ENCODE data around the gene TNXB. TPM values are rescaled to one million over a fixed set of nuclear protein-coding genes. Genes with fewer than 3 reads are reported as not detected.

Gene TNXB
- total RNA-seq, 1 donor from 2014 or later, result 73.3 TPM

DNA sequence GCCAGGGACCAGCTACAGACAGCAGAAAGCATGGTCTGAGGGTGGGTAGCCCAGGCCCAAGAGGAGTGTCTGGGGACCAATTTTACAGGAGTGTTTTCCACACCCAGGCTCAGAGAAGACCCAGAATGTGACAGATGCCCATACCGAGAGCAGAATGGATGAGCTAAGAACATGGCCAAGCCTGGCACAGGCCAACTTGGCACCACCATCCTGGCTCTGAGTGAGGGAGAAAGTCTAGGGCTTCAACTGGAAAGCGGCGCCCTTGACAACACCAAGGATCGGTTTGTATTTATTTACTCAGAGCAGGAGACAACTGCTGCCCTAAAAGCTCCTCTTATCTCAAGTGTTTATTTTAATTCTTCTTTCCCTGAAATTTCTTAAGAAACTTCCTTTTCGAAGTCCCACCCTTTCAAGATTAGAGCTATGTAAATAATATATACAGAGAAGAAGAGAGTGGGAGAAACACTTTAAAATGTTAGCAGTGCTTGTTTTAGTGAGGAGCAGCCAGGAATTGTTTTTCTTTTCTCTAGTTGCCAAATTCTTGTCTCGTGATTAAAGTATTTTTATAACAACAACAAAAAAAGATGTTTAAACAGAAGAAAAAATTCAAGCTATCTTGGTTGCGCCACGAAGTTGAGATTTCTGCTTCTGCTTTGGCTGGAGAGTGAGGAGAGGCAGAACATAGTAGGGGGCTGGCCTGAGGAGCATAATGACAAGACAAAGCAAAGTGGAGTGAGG is 16.2 kb downstream of the TNXB start:
- DNase-seq (ENCODE audit: missing footprints) (no peak), ATAC-seq (peak; percentile 47)
- intact Hi-C loops (cut with DNase I), result no loop called here

DNA sequence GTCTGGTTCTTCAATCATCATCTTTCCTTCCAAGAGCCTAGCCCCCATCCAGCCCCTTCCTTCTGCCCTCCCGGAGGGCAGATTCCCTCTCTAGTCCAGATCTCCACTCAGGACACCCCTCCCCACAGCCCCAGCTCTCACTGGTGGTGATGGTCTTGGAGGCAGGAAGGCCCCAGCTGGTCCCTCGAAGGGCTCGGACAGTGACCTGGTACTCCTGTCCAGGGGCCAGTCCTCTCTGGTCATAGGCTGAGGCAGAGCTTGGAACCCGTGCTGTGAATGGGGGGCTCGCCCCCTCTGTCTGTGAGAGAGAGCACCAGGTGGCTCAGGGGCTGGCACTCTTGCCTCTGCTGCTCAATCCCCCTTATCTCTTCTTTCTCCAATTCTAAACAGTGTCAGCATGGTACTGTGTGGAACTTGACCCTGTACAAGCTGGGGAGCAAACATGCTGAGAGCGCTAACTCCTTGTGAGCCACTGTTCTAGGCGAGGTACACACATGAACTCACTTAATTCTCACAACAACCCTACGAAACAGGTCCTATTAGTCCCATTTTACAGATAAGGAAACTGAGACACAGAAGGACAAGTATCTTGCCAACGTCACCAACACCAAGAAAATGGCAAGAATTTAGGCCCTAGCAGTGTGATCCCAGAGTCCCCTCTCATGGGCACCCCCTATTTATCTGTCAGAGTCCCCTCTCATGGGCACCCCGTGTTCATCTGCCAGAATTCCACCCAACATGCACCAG is 19.9 kb downstream of the TNXB start:
- DNase-seq (ENCODE audit: missing footprints) (no peak), ATAC-seq (no peak)
- intact Hi-C loops (cut with DNase I), result no loop called here

DNA sequence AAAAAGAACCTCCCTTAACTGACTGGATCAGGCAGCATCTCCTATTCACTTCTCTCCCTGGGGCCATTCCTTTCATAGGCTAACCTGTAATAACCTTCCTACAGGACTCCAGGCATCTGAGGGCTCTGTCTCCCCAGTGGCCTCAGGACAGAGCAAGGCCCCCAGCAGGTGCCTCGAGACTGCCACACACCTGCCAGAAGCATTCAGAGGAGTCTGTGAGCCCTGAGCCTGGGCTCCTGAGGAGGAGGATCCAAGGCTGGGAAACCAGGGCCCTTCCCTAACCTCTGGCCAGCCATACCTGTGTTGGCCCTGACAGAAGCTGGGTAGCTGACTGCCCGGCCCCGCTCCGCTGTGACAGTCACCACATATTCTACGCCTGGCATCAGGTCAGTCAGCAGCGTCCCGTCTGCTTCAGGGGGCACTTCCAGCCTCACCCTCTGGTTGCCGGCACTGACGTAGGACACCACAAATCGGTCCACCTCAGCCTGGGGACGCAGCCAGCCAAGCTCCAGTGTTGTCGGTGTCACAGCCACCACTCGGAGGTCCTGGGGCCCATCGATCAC is 20.6 kb downstream of the TNXB start:
- intact Hi-C loops (cut with DNase I), result no loop called here
- no peak for DNase-seq (ENCODE audit: missing footprints)

DNA sequence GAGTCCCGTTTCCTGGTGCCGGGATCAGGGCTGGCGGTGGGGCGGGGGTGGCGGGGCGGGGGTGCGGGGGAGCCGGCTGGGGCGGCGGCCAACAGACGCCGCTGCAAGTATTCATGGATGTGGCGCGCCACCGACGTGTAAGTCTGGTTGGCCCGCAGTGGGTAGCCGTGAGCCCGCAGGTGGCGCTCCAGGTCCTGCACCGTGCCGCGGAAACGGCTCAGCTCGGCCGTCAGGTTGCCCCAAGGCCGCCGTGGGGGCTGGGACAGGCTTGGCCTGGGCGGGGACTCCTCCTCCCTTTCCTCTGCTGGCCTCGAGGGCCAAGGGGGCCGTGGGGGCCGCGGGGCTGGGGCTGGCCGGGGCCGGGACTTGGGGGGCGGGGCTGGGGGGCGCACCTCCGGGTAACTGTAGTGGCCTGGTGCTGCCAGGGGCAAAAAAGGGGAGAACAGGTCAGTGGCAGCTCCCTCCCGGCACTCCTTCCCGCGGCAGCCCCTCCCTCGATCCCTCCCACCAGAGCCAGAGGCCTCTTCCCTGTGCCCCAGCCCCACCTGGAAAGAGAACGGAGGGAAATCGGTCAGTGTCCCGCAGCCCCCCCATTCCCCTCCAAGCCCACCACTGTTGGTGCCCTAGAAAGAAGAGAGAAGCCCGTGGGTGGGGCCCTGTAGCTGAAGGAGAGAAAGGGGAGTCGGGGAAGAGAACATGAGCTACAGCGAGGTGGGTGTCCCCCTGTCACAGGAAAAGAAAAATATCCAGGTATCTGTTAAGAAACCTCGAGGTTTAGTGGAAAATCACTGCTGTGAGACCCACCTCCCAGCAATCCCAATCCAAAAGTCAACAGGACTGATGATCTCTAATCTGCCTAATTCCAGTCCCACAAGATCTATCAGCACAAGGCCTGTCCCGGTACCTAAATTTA is 21.3 kb downstream of the TNXB start:
- DNase-seq (ENCODE audit: missing footprints) (peak; percentile 90), ATAC-seq (peak; percentile 83)
- intact Hi-C loops (cut with DNase I), result no loop called here

More for the DNA sequence above, 20.6 kb downstream of the TNXB start:
- no peak for ATAC-seq

DNA sequence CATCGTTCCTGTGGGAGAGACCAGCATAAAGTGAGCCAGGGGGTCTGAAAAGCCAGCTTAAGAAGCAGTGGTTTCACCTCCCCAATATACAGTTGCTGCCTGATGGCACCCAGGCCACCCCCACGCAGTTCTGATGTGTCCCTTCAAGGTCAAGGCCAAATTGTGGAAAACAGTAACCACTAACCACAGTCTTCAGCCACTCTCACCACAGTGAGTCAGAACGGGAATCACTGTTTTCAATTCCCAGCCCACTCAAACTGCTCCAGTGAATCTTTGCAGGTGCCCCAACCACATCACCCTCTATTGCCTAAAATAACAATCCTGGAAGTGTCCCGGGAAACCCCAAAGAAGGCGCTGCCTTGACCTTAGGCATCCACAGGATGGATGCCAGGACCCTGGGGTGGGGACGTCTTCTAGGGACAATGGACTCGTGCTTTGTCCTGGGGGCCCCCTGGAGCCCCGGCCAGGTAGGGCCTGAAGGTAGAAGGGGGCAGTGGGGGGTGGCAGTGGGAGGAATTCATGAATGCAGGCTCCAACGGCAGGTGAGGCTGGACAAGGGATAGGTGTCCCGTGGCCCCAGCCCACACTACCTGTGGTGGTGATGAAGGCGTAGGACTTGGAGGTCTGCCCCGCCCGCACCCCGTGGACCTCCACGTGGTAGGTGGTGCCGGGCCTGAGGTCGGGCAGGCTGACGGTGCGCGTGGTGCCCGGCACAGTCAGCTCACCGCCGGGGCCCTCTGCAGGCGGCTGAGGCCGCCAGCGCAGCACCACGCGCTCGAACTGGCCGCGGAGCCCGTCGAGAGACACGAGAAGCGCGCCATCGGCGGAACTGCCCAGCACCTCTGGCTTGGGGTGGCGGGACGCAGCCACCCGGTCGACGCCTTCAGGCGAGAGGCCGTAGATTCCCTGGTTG is 22.2 kb downstream of the TNXB start:
- peak; percentile 0 for ATAC-seq
- intact Hi-C loops (cut with DNase I), result no loop called here
- no peak for DNase-seq (ENCODE audit: missing footprints)

DNA sequence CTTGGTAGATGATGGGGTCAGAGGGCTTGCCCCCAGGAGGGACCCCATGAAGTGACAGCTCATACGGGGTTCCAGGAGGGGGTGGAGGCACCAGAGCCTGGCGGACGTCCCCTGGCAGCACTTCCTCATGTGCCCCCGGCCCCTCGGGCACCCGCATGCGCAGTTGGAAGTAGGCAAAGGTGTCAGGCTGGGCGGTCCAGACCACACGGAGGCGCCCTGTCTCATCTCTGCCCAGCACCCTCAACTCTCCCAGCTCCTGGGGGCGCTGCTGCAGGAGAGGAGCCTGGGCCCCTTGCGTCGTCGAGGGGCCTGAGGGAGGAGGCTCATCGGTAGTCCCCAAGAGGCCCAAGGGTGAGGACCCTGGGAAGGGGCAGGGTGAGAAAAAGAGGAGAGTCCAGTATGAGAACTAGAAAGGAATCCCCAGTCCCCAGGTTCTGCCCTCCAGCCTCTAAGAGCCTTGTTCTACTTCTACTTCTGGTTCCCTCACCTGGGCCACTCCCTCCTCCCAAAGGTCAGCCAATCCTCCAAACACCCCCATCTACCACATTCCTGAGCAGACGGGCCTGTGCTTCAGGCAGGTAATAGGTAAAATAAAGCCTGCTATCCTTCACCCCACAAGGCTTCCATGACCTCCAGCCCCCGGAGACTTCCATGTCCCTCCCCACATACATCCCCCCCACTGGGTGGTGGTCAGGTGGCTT is 23.2 kb downstream of the TNXB start:
- DNase-seq (ENCODE audit: missing footprints), result no peak
- ATAC-seq, result no peak
- intact Hi-C loops (cut with DNase I), result no loop called here

DNA sequence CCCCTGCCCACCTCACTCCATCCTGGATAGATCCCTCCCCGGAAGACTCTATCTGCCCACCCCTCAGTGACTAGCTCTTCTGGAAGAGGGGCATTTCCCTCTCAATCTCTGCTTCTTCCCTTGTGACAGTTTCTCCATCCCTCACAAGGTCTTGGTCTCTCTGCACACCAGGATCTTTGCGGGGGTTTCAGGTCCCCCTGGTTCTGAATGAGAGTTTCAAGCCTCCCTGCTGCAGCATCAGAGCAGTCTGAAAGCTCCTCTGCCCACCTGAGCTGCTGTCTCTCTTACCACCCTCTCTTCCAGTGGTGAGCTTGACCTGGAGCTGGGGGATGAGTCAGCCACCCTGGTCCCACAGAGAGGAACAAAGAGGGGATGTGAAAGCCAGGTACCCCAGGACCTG is 24.4 kb downstream of the TNXB start:
- intact Hi-C loops (cut with DNase I), result no loop called here
- ATAC-seq, result no peak
- no peak for DNase-seq (ENCODE audit: missing footprints)

DNA sequence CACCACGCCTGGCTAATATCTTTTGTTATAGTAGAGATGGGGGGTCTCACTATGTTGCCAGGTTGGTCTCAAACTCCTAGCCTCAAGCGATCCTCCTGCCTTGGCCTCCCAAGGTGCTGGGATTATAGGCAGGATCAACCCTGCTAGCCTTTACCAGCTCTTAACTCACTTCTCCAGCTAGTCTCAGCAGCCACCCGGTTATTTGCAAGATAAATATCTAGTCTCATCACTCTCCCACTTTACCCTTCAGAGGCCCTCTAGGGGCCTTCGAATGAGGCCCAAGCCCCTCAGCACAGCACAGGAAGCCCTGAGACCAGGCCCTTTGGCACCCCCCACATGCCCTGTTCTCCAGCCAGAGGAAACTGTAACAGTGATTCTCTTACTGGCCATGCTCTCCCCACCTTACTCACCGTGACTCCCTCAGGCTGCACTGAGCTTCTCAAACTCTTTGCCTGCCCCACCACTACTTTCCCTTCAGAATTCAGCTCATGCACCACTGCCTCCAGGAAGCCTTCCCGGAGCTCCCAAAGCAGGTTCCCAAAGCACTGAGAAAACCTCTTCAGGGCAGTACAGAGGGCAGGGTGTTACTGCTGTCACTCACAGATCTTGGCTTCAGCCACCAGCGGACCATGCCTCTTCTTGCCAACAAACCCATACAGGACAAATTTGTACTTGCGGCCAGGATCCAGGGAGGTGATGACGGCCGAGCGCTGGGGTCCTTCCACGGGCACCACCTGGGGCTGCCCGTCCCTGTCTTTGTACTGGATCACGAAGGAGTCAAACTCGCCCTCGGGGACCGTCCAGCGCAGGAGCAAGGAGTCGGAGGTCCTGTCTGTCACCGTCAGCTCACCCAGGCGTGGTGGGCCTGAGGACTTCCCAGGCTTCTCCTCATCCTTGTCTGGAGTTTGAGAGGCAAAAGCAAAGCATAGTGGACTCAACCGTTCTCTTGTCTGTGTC is 25.0 kb downstream of the TNXB start:
- ATAC-seq (no peak), DNase-seq (ENCODE audit: missing footprints) (no peak)
- intact Hi-C loops (cut with DNase I), result no loop called here

DNA sequence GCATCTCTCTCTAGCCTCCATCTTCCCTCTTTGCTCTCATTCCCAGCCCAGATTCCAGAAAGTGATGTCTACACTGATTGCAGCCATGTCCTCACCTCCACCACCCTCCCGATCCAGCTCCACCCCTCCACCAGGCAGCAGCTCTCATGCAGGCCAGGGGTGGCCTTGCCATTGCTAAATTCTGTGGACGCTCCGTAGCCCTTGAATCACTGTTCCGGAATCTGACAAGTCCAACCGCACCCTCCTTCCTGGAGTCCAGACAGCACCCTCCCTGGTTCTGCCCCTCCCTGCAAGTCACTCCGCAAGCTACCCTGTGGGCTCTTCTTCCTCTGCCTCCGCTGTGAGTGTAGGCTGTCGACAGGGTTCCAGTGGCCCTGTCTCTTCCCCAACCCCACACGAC is 26.2 kb downstream of the TNXB start:
- intact Hi-C loops (cut with DNase I), result no loop called here
- DNase-seq (ENCODE audit: missing footprints) (no peak), ATAC-seq (peak; percentile 64)

DNA sequence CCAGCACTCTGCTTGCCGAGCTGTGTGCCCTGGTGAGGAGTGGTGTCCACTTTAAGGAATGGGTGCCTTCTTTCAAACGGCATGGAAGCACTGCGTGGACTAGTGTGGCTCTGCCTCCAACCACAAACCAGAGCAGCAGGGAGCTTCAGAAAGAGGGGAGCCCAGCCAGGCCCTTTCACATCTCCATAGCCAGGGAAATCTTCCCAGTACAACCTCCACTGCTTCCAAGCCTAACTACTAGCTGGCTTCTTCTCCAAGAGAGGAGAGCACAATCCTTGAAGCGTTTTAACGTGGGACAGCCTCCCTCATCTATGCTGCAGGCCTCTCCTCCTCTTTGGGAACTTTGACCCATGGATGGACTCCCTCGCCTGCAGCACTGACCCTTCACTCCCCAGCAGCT is 26.7 kb downstream of the TNXB start:
- peak; percentile 1 for ATAC-seq
- DNase-seq (ENCODE audit: missing footprints), result no peak
- intact Hi-C loops (cut with DNase I), result no loop called here

DNA sequence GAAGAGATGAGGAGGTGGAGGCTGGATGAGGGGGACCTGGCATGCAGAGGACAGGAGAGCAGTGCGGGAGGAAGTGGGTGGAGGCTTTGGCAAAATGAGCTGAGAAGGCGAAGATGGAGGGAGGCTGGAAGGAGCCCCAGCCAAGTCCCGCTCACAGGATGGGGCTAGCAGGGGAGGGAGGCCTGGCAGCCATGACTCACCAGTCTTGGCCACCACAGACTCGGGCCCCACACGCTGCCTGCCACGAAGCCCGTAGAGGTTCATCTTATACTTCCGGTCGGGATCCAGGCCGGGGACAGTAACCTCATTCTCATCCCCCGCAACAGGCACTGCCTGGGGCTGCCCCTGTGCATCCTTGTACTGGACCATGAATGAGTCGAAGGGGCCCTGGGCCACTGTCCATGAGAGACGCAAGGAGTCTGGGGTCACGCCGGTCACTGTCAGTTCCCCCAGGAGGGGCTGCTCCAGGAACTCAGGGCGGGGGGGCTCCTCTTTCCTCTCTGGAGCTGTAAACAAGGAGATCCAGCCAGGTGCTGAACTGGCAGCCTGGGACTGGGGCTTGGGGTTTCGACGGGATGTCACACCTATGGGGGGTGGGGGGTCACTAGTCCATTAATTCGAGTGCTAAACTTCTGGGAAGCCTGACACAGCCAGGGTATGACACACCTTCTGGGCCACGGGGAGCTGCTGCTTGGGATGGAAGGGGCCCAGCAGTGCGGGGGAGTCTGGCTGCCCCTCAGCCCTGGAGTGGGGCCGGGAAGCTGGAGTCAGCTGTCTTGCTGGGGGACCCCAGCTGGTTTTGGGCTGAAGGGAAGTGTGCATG is 27.8 kb downstream of the TNXB start:
- peak; percentile 87 for DNase-seq (ENCODE audit: missing footprints)
- ATAC-seq, result peak; percentile 77
- intact Hi-C loops (cut with DNase I), result no loop called here

DNA sequence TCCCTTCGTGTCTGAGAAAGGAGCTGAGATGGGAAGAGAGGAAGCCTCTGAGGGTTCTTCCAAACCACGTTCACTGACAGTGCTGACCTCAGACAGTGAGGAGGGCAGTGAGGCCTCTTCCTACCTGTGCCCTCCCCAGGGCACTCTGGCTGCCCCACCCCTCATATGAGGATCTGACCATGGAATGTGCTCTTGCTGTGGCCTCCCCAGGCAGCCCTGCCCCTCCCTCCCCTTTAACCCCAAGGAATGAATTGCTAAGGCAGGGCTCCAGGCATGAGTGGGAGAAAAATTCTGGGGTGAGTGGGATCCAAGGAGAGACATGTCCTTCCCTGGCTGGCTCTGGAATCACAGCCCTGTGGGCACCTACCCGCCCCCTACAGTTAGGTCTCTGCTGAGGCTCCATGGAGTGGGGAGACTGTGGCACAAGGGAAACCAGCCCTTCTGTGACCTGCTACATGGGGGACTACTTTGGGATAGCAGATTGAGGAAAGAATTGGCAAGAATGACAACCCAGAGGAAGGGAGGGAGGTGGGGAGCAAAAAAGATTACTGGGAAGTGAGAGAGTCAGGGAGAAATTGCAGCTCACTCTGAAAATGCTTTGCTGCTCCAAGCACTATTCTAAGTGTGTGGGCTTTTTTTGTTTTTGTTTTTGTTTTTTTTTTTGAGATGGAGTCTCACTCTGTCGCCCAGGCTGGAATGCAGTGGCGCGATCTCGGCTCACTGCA is 29.4 kb downstream of the TNXB start:
- ATAC-seq (no peak), DNase-seq (ENCODE audit: missing footprints) (no peak)
- intact Hi-C loops (cut with DNase I), result no loop called here

DNA sequence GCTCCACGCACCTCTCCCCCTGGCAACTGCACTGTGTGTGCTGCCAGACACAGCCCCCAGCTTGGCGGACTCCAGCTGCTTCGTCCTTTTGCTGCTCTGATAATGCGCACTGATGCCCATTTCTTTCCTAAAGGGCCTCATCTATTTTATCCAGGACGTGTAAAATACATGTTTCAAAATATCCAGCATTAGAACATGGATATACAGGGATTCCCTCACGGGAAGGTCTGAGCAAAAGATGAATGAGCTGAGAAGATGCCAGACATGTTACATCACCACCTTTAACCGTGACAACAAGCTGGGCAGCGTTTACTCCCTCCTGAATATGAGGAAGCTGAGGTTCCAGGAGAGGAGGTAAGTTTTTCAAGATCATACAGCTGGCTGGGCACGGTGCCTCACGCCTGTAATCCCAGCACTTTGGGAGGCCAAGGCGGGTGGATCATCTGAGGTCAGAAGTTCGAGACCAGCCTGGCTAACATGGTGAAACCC is 32.8 kb downstream of the TNXB start:
- peak; percentile 47 for ATAC-seq
- DNase-seq (ENCODE audit: missing footprints), result no peak
- intact Hi-C loops (cut with DNase I), result no loop called here

DNA sequence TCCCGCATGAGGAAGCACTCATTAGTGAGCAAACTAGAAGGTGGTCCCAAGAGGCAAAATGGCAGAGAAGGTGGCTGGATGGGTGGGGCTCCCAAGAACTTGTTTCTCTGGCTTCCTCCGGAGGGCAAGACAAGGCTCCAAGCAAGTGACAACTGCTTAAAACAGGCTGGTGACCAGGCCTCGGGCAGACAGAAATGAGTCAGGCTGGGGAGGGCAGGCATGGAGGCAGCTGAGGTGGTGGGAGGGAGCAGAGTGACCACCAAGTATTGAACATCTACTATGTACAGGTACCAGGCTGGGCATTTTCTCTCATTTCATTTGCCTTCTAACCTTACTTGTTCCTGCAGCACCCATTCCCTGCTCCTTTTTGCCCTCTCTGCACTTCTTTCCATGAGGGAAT is 33.4 kb downstream of the TNXB start:
- DNase-seq (ENCODE audit: missing footprints) (no peak), ATAC-seq (no peak)
- intact Hi-C loops (cut with DNase I), result no loop called here

DNA sequence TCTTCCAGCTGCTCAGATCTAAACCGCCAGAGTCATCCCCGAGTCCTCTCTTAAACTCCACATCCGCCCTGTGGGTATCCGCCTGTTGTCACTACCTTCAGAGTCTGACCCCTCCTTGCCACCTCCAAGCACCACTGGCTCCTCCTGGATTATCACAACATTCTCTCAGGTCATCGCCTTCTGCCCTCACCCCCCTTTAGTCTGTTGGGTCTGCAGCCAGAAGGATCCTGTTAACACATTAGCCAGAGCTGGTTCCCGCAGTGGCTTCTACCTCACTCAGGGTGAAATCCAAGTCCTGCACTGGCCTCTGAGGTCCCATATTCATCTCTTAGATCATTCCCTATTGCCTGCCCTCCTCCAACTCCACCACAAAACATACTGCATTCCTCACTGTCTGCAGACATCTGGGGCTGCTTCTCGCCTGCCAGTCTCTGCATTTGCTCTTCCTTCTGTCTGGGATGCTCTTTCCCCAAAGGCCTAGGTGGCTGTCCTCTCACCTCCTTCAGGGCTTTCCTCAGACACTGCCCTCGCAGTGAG is 34.1 kb downstream of the TNXB start:
- intact Hi-C loops (cut with DNase I), result no loop called here
- ATAC-seq (no peak), DNase-seq (ENCODE audit: missing footprints) (no peak)
